Adrenal gland (tissue), 12 donors: ENCODE results near the gene GABPB1. TPM values are rescaled to one million over a fixed set of nuclear protein-coding genes. Genes with fewer than 3 reads are reported as not detected.

Experiments
- DNase-seq, 7 donors: peaks; one replicate each; pipeline ENCODE4 v3.0.0-alpha.2; 2019 to 2020
- H3K27ac ChIP-seq, 5 donors: fragments of 200-600 bp; sonication (generic) in 4 of 5; 1 replicate in 3 of 5; 2 replicates in 2 of 5; pipeline versions ENCODE4 v1.5.1 to v1.8.0; 2016 to 2020; ENCODE audit warnings: mild to moderate bottlenecking in 1 of 5
- H3K27me3 ChIP-seq: fragments of 200-600 bp; 2 replicates; pipeline ENCODE4 v1.8.0; 2021
- H3K36me3 ChIP-seq, 2 donors: fragments of 200-600 bp; replicated peaks in 1 of 2; 1 replicate in 1 of 2; 2 replicates in 1 of 2; pipeline versions ENCODE4 v1.5.1 to v1.8.0; 2018 to 2022
- H3K4me1 ChIP-seq, 2 donors: fragments of 200-600 bp; replicated peaks in 1 of 2; 1 replicate in 1 of 2; 2 replicates in 1 of 2; pipeline versions ENCODE4 v1.5.1 to v1.8.0; 2018 to 2021
- H3K4me3 ChIP-seq, 4 donors: fragments of 200-600 bp; sonication (generic) in 3 of 4; one replicate each; pipeline ENCODE4 v1.5.1; 2016 to 2018
- H3K9me3 ChIP-seq, 3 donors: fragments of 200-600 bp; sonication (generic) in 1 of 3; replicated peaks in 1 of 3; 1 replicate in 2 of 3; 2 replicates in 1 of 3; pipeline versions ENCODE4 v1.5.1 to v1.8.0; 2016 to 2021
- CTCF ChIP-seq, 6 experiments: fragments of 450-650 bp in 4 of 6; fragments of 200-600 bp in 2 of 6; sonication (generic) in 1 of 6; IDR thresholded peaks; 1 replicate in 5 of 6; 2 replicates in 1 of 6; pipeline versions ENCODE4 v1.5.1 to v1.8.0; 2016 to 2021; ENCODE audit warnings: antibody characterized with exemption in 6 of 6, mild to moderate bottlenecking in 2 of 6, moderate library complexity in 1 of 6
- POLR2A ChIP-seq, 2 donors: fragments of 450-650 bp; IDR thresholded peaks; one replicate each; pipeline ENCODE4 v1.6.1; 2017; ENCODE audit warnings: antibody characterized with exemption in 2 of 2, mild to moderate bottlenecking in 2 of 2, moderate library complexity in 1 of 2
- WGBS, 4 donors: extraction: QIAGEN DNeasy Blood & Tissue Kit in 2 of 4; methylation state at CpG; one replicate each; pipeline versions ENCODE4 v1.1.5 to v1.1.7; 2013 to 2017; 5-methylcytosine and 5-hydroxymethylcytosine counted together
- intact Hi-C, 2 donors: fragments of 100-400 bp; cut with DNase I; formaldehyde crosslinking; loops; one replicate each; pipeline versions ENCODE4 v1.14.1 to v1.15.0; 2022 to 2023
- polyA plus RNA-seq, 3 donors: library from polyadenylated mRNA; stranded (reverse); fragments of 200-250 nt in 2 of 3; fragments of 350-450 nt in 1 of 3; fragmentation: Illumina TruSeq in 1 of 3; extraction: RNeasy Lipid Tissue Mini Kit (QIAGEN cat#74804) in 1 of 3; gene quantifications; one replicate each; pipeline ENCODE4 v1.2.3, GENCODE V29; 2013 to 2014
- total RNA-seq, 9 donors: library from RNA; depleted of rRNA in 4 of 9; stranded (reverse); fragments of >200 nt in 4 of 9; fragments of 120-200 nt in 1 of 9; fragmentation: NEBNext Ultra II Directional in 1 of 9; extraction: Animal tissue kit (Norgen Biotek cat#: 25700) in 1 of 9; gene quantifications; one replicate each; pipeline versions ENCODE4 v1.1.0 to v1.2.4, GENCODE V29; 2013 to 2023
- donor health status: healthy with polysubstance abuse.
- donor health status: Bipolar disorder and iron deficiency.
- donor health status: DM: yes; HTN: yes; CAD: no.
- donor health status: DM: no; HTN: no; CAD: no.
- donor health status: DM: no; HTN: no; CAD: no.
- donor health status: DM: yes; HTN: yes; CAD: no.

GABPB1 gene
- total and polyA plus RNA-seq, 12 donors: 3.7 to 24.3 (median 14.7) TPM

GRCh38 chr15:50265620-50266019 is 89.4 kb downstream of the GABPB1 start, which contains the start of gene HDC:
Gene HDC (minus strand): TSS chr15:50265726. CDS start chr15:50265623, 103 bp downstream.
- H3K27ac ChIP-seq: no peak within 1 kb of the TSS
- WGBS, 4 donors: 77 to 81% (median 78%) methylated on average over 9 of the region's 9 CpGs
- H3K36me3 ChIP-seq: no peaks in the 10 kb centered on the region
- intact Hi-C loops: no loop called here
- no peaks in the 10 kb centered on the region for H3K4me1 ChIP-seq
- DNase-seq: no peak
- TF ChIP-seq CTCF (IDR thresholded peaks at IDR 0.05): no peak
- TF ChIP-seq POLR2A (IDR thresholded peaks at IDR 0.05): no peak
- H3K4me3 ChIP-seq: no peak within 1 kb of the TSS
- no peaks in the 10 kb centered on the region for H3K27me3 ChIP-seq
- H3K9me3 ChIP-seq: no peaks in the 10 kb centered on the region

- Histone ChIP-seq H3K4me1 (no peaks in the 10 kb centered on the region), H3K9me3 (no peaks in the 10 kb centered on the region), H3K36me3 (no peaks in the 10 kb centered on the region), H3K4me3 (no peak overlapping the region), H3K27ac (no peak overlapping the region), H3K27me3 (no peaks in the 10 kb centered on the region)
- DNase-seq: no peak
- 60 to 70% (median 66%) methylated on average over 4 of the region's 4 CpGs for WGBS, 4 donors
- intact Hi-C loops: no loop called here
- no peak for TF ChIP-seq CTCF (IDR thresholded peaks at IDR 0.05)
- TF ChIP-seq POLR2A (IDR thresholded peaks at IDR 0.05): no peak
These were observed 92.5 kb downstream of the GABPB1 start for GRCh38 chr15:50262533-50262932.

- TF ChIP-seq CTCF (IDR thresholded peaks at IDR 0.05) (no peak), POLR2A (IDR thresholded peaks at IDR 0.05) (no peak)
- Histone ChIP-seq H3K4me1 (no peaks in the 10 kb centered on the region), H3K36me3 (no peaks in the 10 kb centered on the region), H3K27me3 (no peaks in the 10 kb centered on the region), H3K27ac (no peak overlapping the region), H3K4me3 (no peak overlapping the region), H3K9me3 (no peaks in the 10 kb centered on the region)
- no peak for DNase-seq
- intact Hi-C loops: no loop called here
- WGBS, 4 donors: 55 to 97% (median 85%) methylated on average over 1 to 3 of the region's 3 CpGs
These were observed 93.0 kb downstream of the GABPB1 start for GRCh38 chr15:50261981-50262380.

- Histone ChIP-seq H3K27ac (no peak overlapping the region), H3K36me3 (no peaks in the 10 kb centered on the region), H3K9me3 (no peaks in the 10 kb centered on the region), H3K27me3 (no peaks in the 10 kb centered on the region), H3K4me3 (no peak overlapping the region), H3K4me1 (no peaks in the 10 kb centered on the region)
- 71 to 97% (median 78%) methylated on average over 2 of the region's 2 CpGs for WGBS, 4 donors
- intact Hi-C loops: no loop called here
- no peak for DNase-seq
- no peak for TF ChIP-seq CTCF (IDR thresholded peaks at IDR 0.05)
- no peak for TF ChIP-seq POLR2A (IDR thresholded peaks at IDR 0.05)
These were observed 94.0 kb downstream of the GABPB1 start for GRCh38 chr15:50260969-50261496.
